ENCODE measurements around the gene DGKQ.
A peak's percentile ranks its signal among the peaks of the same experiment; 100 is the strongest.

Gene DGKQ

DNA sequence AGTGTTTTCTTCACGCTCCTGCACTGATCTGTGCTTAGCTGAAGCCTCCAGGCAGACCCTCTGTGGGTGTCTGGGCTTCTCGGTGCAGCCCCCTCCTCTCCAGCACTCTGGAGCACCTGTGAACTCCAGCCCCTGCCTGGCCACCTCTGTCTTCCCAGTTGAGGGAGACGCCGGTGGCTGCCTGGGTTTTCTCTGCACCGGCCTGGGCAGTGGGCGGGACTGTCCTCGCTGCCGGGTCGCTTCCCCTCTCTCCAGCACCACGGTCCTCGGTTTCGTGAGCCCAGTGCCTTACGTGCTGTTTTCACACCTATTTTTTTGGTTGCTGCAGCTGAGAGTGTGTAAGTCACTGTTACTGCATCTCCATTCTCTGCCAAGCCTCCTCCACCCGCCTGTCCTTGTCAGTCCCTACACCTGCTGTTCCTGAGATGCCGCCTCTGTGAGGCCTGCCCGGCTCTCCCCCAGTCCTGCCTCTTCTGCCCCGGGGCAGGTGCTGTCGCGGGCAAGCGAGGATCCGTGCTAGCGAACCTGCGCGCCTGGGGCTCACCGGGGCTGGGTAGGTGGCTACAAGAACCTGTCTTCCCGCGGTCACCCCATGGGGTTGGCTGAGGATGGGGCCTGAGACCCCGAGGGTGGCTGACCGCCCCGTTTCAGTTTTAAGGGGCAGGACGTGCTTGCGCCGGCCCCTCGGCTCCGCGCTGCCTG is 35.6 kb upstream of the DGKQ start:
- TF ChIP-seq ZNF274 (IDR thresholded peaks at IDR 0.05; ENCODE audit: low read depth, low read length), result no peak
- TF ChIP-seq YY1 (IDR thresholded peaks at IDR 0.05; ENCODE audit: insufficient read depth, insufficient read length), result no peak
- no peak for TF ChIP-seq SUZ12 (IDR thresholded peaks at IDR 0.05; ENCODE audit: extremely low read depth, insufficient read depth, insufficient read length)
- peaks cover 22% of the 10 kb centered on the region for H3K4me1 ChIP-seq (ENCODE audit: insufficient read depth, insufficient read length)
- H3K4me3 ChIP-seq (ENCODE audit: insufficient read length, low read depth), result peak overlapping the region; percentile 46
- DNase-seq (ENCODE audit: low read depth, low spot score), result no peak
- peaks cover 6% of the 10 kb centered on the region for H3K36me3 ChIP-seq (ENCODE audit: insufficient read depth, insufficient read length, low read length)
- H3K9ac ChIP-seq (ENCODE audit: insufficient read length, low read depth), result peak overlapping the region; percentile 51
- H3K9me3 ChIP-seq (ENCODE audit: insufficient read depth, low read length), result no peaks in the 10 kb centered on the region
- H3K27me3 ChIP-seq (ENCODE audit: insufficient read depth, insufficient read length), result peaks cover 85% of the 10 kb centered on the region

DNA sequence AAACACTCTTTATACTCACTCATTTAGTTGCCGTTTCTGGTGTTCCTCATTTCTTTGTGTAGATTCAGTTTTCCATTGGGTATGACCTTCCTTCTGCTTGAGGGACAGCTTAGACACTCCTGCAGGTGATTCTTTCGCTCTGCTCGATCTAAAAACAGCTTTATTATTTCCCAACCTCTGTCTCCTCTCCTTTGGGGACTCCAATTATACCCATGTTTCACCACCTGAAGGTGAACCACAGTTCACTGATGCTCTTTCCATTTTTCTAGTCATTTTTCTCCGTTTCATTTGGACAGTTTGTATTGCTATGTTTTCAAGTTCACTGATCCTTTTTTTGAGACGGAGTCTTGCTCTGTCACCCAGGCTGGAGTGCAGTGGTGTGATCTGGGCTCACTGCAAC is 33.5 kb upstream of the DGKQ start:
- TF ChIP-seq YY1 (IDR thresholded peaks at IDR 0.05; ENCODE audit: insufficient read depth, insufficient read length), result no peak
- no peak for TF ChIP-seq SUZ12 (IDR thresholded peaks at IDR 0.05; ENCODE audit: extremely low read depth, insufficient read depth, insufficient read length)
- TF ChIP-seq ZNF274 (IDR thresholded peaks at IDR 0.05; ENCODE audit: low read depth, low read length), result no peak
- no peak overlapping the region for H3K9ac ChIP-seq (ENCODE audit: insufficient read length, low read depth)
- H3K27me3 ChIP-seq (ENCODE audit: insufficient read depth, insufficient read length), result peaks cover 87% of the 10 kb centered on the region
- no peaks in the 10 kb centered on the region for H3K9me3 ChIP-seq (ENCODE audit: insufficient read depth, low read length)
- no peaks in the 10 kb centered on the region for H3K36me3 ChIP-seq (ENCODE audit: insufficient read depth, insufficient read length, low read length)
- H3K4me3 ChIP-seq (ENCODE audit: insufficient read length, low read depth), result no peak overlapping the region
- DNase-seq (ENCODE audit: low read depth, low spot score), result no peak
- peaks cover 21% of the 10 kb centered on the region for H3K4me1 ChIP-seq (ENCODE audit: insufficient read depth, insufficient read length)

GRCh38 chr4:1004557-1005485 is 31.5 kb upstream of the DGKQ start:
- Histone ChIP-seq H3K9me3 (ENCODE audit: insufficient read depth, low read length) (no peaks in the 10 kb centered on the region), H3K4me1 (ENCODE audit: insufficient read depth, insufficient read length) (peaks cover 15% of the 10 kb centered on the region), H3K27me3 (ENCODE audit: insufficient read depth, insufficient read length) (peaks cover 94% of the 10 kb centered on the region), H3K36me3 (ENCODE audit: insufficient read depth, insufficient read length, low read length) (no peaks in the 10 kb centered on the region), H3K9ac (ENCODE audit: insufficient read length, low read depth) (no peak overlapping the region), H3K4me3 (ENCODE audit: insufficient read length, low read depth) (no peak overlapping the region)
- no peak for TF ChIP-seq YY1 (IDR thresholded peaks at IDR 0.05; ENCODE audit: insufficient read depth, insufficient read length)
- no peak for TF ChIP-seq ZNF274 (IDR thresholded peaks at IDR 0.05; ENCODE audit: low read depth, low read length)
- no peak for TF ChIP-seq SUZ12 (IDR thresholded peaks at IDR 0.05; ENCODE audit: extremely low read depth, insufficient read depth, insufficient read length)
- DNase-seq (ENCODE audit: low read depth, low spot score), result no peak

GRCh38 chr4:1004071-1004418 is 30.7 kb upstream of the DGKQ start:
- no peak for DNase-seq (ENCODE audit: low read depth, low spot score)
- H3K4me1 ChIP-seq (ENCODE audit: insufficient read depth, insufficient read length), result peaks cover 14% of the 10 kb centered on the region
- no peaks in the 10 kb centered on the region for H3K36me3 ChIP-seq (ENCODE audit: insufficient read depth, insufficient read length, low read length)
- H3K27me3 ChIP-seq (ENCODE audit: insufficient read depth, insufficient read length), result peaks cover 96% of the 10 kb centered on the region
- no peak overlapping the region for H3K9ac ChIP-seq (ENCODE audit: insufficient read length, low read depth)
- TF ChIP-seq SUZ12 (IDR thresholded peaks at IDR 0.05; ENCODE audit: extremely low read depth, insufficient read depth, insufficient read length) (no peak), YY1 (IDR thresholded peaks at IDR 0.05; ENCODE audit: insufficient read depth, insufficient read length) (no peak), ZNF274 (IDR thresholded peaks at IDR 0.05; ENCODE audit: low read depth, low read length) (no peak)
- no peaks in the 10 kb centered on the region for H3K9me3 ChIP-seq (ENCODE audit: insufficient read depth, low read length)
- no peak overlapping the region for H3K4me3 ChIP-seq (ENCODE audit: insufficient read length, low read depth)

- Histone ChIP-seq H3K9me3 (ENCODE audit: insufficient read depth, low read length) (no peaks in the 10 kb centered on the region), H3K4me3 (ENCODE audit: insufficient read length, low read depth) (peak overlapping the region; percentile 24), H3K27me3 (ENCODE audit: insufficient read depth, insufficient read length) (peaks cover 94% of the 10 kb centered on the region), H3K4me1 (ENCODE audit: insufficient read depth, insufficient read length) (peaks cover 9% of the 10 kb centered on the region), H3K36me3 (ENCODE audit: insufficient read depth, insufficient read length, low read length) (no peaks in the 10 kb centered on the region), H3K9ac (ENCODE audit: insufficient read length, low read depth) (peak overlapping the region; percentile 61)
- DNase-seq (ENCODE audit: low read depth, low spot score), result no peak
- TF ChIP-seq YY1 (IDR thresholded peaks at IDR 0.05; ENCODE audit: insufficient read depth, insufficient read length) (no peak), SUZ12 (IDR thresholded peaks at IDR 0.05; ENCODE audit: extremely low read depth, insufficient read depth, insufficient read length) (no peak), ZNF274 (IDR thresholded peaks at IDR 0.05; ENCODE audit: low read depth, low read length) (no peak)
Measured at GRCh38 chr4:1003271-1004070, 30.1 kb upstream of the DGKQ start.

DNA sequence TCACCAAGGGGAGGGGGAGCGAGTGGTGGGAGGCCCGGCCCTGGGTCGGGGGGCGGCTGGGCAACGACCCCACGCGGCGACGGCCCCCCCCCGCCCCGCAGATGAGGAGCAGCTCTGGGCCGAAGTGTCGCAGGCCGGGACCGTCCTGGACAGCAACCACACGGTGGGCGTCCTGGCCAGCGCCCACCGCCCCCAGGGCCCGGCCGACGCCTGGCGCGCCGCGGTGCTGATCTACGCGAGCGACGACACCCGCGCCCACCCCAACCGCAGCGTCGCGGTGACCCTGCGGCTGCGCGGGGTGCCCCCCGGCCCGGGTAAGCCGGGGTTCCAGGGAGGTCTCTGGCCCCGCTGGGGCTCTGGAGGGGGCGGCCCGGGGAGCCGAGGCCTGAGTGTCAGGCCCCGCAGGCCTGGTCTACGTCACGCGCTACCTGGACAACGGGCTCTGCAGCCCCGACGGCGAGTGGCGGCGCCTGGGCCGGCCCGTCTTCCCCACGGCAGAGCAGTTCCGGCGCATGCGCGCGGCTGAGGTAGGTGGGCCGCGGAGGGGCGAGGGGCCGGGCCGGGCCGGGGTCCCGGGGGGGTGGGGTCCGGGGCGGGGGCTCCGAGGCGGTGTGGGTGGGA is 29.4 kb upstream of the DGKQ start:
- Histone ChIP-seq H3K27me3 (ENCODE audit: insufficient read depth, insufficient read length) (peaks cover 94% of the 10 kb centered on the region), H3K36me3 (ENCODE audit: insufficient read depth, insufficient read length, low read length) (no peaks in the 10 kb centered on the region), H3K9ac (ENCODE audit: insufficient read length, low read depth) (peak overlapping the region; percentile 61), H3K4me1 (ENCODE audit: insufficient read depth, insufficient read length) (peaks cover 14% of the 10 kb centered on the region), H3K4me3 (ENCODE audit: insufficient read length, low read depth) (peak overlapping the region; percentile 43), H3K9me3 (ENCODE audit: insufficient read depth, low read length) (no peaks in the 10 kb centered on the region)
- no peak for DNase-seq (ENCODE audit: low read depth, low spot score)
- TF ChIP-seq SUZ12 (IDR thresholded peaks at IDR 0.05; ENCODE audit: extremely low read depth, insufficient read depth, insufficient read length), result no peak

Data from NT2/D1 (cell line).